RWPE1 (cell line): ENCODE results near the gene EAF1.

Experiments used
- CTCF ChIA-PET: fragments of 350-600 bp; sonication (Branson Sonifier 250); formaldehyde crosslinking; extraction: SDS; loops from one replicate; lab custom pipeline; 2021; lab: Yijun Ruan, JAX
- POLR2A ChIA-PET: fragments of 400-600 bp; formaldehyde crosslinking; extraction: SDS; loops from one replicate; lab custom pipeline; 2020; ENCODE audit warnings: antibody characterized with exemption; ENCODE audit not compliant: low non-redundant PET; lab: Yijun Ruan, JAX
- DNase-seq: peaks from one replicate; pipeline ENCODE4 v3.0.0; 2012; ENCODE audit warnings: low spot score
- H3K27ac ChIP-seq: fragments of 450-650 bp; 2 replicates; pipeline ENCODE4 v1.5.1; 2017
- CTCF ChIP-seq: fragments of 450-650 bp; conservative IDR thresholded peaks from 2 replicates; pipeline ENCODE4 v1.5.1; 2017; ENCODE audit warnings: low read depth, mild to moderate bottlenecking

Gene EAF1

GRCh38 chr3:15467227-15468181, 40.1 kb downstream of the EAF1 start:
- CTCF ChIA-PET = interaction anchor here (0.5 to 0.6 kb wide), 2 partner anchors 46 to 223 kb away, joined by 3 to 4 read pairs; no protein-coding TSS in a partner anchor
- POLR2A ChIA-PET = no interaction called here
- no peak overlapping the region for H3K27ac ChIP-seq
- DNase-seq = no peak
- no peak for TF ChIP-seq CTCF

GRCh38 chr3:15470261-15470660, 42.9 kb downstream of the EAF1 start:
- H3K27ac ChIP-seq = no peak overlapping the region
- ChIA-PET CTCF (no interaction called here), POLR2A (no interaction called here)
- TF ChIP-seq CTCF = no peak
- peak; percentile 10 for DNase-seq

- DNase-seq = no peak
- ChIA-PET POLR2A (no interaction called here), CTCF (no interaction called here)
- H3K27ac ChIP-seq = no peak overlapping the region
- no peak for TF ChIP-seq CTCF
Observed at GRCh38 chr3:15470849-15471248, 43.5 kb downstream of the EAF1 start.

GRCh38 chr3:15471861-15472260, 44.5 kb downstream of the EAF1 start:
- no peak for TF ChIP-seq CTCF
- POLR2A ChIA-PET = no interaction called here
- no peak for DNase-seq
- no peak overlapping the region for H3K27ac ChIP-seq
- CTCF ChIA-PET = no interaction called here

- ChIA-PET POLR2A (no interaction called here), CTCF (no interaction called here)
- no peak for TF ChIP-seq CTCF
- DNase-seq = no peak
- no peak overlapping the region for H3K27ac ChIP-seq
Observed at GRCh38 chr3:15475161-15475560, 47.8 kb downstream of the EAF1 start.

- no peak for DNase-seq
- TF ChIP-seq CTCF = no peak
- POLR2A ChIA-PET = no interaction called here
- CTCF ChIA-PET = no interaction called here
- H3K27ac ChIP-seq = no peak overlapping the region
Observed at GRCh38 chr3:15476378-15476777, 49.0 kb downstream of the EAF1 start.
